Ureter (tissue), 1 donor: ENCODE data around the gene PPP2R2B. TPM values are rescaled to one million over a fixed set of nuclear protein-coding genes. Genes with fewer than 3 reads are reported as not detected.

Experiments used
- DNase-seq: peaks from one replicate; pipeline ENCODE4 v3.0.0-alpha.2; 2020; ENCODE audit warnings: low spot score
- total RNA-seq: library from RNA; stranded (reverse); gene quantifications from one replicate; pipeline ENCODE4 v1.2.4, GENCODE V29; 2023
- donor health status: DM: yes; HTN: yes; CAD: no.

PPP2R2B gene
- total RNA-seq, 1 donor from 2014 or later: 25.9 TPM

GRCh38 chr5:146703499-146703898, 175.1 kb downstream of the PPP2R2B start:
- DNase-seq: no peak

GRCh38 chr5:146699664-146700418, 178.7 kb downstream of the PPP2R2B start:
- DNase-seq: no peak

- no peak for DNase-seq
These were observed 179.4 kb downstream of the PPP2R2B start for GRCh38 chr5:146699138-146699537.

GRCh38 chr5:146698651-146699050, 179.9 kb downstream of the PPP2R2B start:
- DNase-seq: no peak

GRCh38 chr5:146697211-146697610, 181.3 kb downstream of the PPP2R2B start:
- DNase-seq: no peak

GRCh38 chr5:146695646-146696045, 182.9 kb downstream of the PPP2R2B start:
- no peak for DNase-seq

GRCh38 chr5:146690880-146691355, 187.6 kb downstream of the PPP2R2B start:
- no peak for DNase-seq

GRCh38 chr5:146687630-146688029, 190.9 kb downstream of the PPP2R2B start:
- no peak for DNase-seq

- DNase-seq: no peak
These were observed 194.7 kb downstream of the PPP2R2B start for GRCh38 chr5:146683861-146684260.

GRCh38 chr5:146682899-146683532, 195.5 kb downstream of the PPP2R2B start:
- DNase-seq: no peak

GRCh38 chr5:146681585-146682105, 196.9 kb downstream of the PPP2R2B start:
- DNase-seq: no peak

GRCh38 chr5:146680846-146681584, 197.5 kb downstream of the PPP2R2B start:
- DNase-seq: no peak

GRCh38 chr5:146675636-146676035, 202.9 kb downstream of the PPP2R2B start:
- DNase-seq: no peak

GRCh38 chr5:146672866-146673265, 205.7 kb downstream of the PPP2R2B start:
- DNase-seq: no peak

- no peak for DNase-seq
These were observed 206.8 kb downstream of the PPP2R2B start for GRCh38 chr5:146671561-146672295.

- no peak for DNase-seq
These were observed 208.9 kb downstream of the PPP2R2B start for GRCh38 chr5:146669656-146670055.

- DNase-seq: no peak
These were observed 210.8 kb downstream of the PPP2R2B start for GRCh38 chr5:146667633-146668272.

- no peak for DNase-seq
These were observed 216.3 kb downstream of the PPP2R2B start for GRCh38 chr5:146662229-146662628.

GRCh38 chr5:146660376-146660960, 218.1 kb downstream of the PPP2R2B start:
- no peak for DNase-seq

GRCh38 chr5:146659961-146660360, 218.6 kb downstream of the PPP2R2B start:
- no peak for DNase-seq

- DNase-seq: no peak
These were observed 221.9 kb downstream of the PPP2R2B start for GRCh38 chr5:146656703-146657102.
